ENCODE results near the gene MGAT5.

MGAT5 gene

DNA sequence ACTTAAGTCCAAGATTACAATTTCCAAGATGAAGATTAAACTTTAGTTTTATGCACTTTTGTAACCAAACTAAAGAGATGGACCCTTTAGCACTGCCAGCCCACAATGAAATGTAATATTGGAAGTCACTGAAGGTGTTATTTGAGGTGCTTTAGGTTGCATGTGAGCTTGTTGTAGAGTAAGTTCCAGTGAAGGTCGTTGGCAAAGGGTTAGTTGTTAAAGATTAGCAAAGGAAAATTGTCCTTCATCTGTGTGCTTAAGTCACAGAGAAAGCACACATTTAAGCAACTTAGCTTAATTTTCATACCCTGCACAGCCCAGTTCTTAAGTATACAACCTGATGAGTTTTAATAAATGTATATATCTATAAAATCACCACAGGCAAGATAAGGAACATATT, 46.7 kb downstream of the MGAT5 start:
- Histone ChIP-seq H3K4me1 (ENCODE audit: control insufficient read depth, insufficient read depth, low read length) (no peaks in the 10 kb centered on the region), H3K4me3 (ENCODE audit: low read depth, low read length) (no peak overlapping the region), H3K9me3 (ENCODE audit: control insufficient read depth, insufficient read depth, low read length) (no peaks in the 10 kb centered on the region), H3K9ac (ENCODE audit: low read depth, low read length) (no peak overlapping the region), H3K27me3 (ENCODE audit: control insufficient read depth, insufficient read depth, low read length) (no peaks in the 10 kb centered on the region), H3K36me3 (ENCODE audit: control insufficient read depth, insufficient read depth, low read length) (no peaks in the 10 kb centered on the region)

DNA sequence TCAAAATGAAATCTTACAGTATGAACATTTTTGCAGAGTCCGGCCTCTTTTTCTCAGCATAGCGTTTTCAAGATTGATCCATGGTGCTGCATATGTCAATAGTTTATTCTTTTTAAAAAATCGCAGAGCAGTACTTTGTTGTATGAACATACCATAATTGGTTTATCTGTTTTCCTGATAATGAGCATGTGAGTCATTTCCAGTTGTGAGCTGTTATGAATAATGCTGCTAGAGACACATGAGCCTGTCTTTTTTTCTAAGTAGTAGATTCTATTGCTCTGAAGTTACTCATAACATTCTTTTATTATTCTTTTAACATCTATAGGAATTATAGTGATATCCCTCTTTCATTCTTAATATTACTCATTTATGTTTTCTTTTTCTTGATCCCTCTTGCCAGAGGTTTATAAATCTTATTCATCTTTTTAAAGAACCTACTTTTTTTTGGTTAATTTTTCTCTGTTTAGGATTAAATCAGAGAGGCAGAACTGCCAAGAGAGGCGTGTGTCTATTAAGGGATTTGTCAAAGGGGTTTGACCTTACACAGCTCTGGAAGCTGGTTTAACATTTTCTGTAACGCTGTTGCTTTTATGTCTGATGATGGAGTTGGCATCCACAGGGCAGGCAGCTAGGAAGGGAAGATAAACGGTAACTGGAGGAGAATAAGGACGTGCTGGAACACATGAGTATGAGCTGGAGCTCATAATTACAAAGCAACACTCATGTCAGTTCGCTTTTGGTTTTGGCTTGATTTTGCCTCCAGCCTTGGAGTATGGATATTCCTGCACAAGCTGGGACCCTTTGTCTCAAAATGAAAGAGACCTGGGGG, 47.4 kb downstream of the MGAT5 start:
- Histone ChIP-seq H3K9ac (ENCODE audit: low read depth, low read length) (no peak overlapping the region), H3K4me1 (ENCODE audit: control insufficient read depth, insufficient read depth, low read length) (no peaks in the 10 kb centered on the region), H3K36me3 (ENCODE audit: control insufficient read depth, insufficient read depth, low read length) (no peaks in the 10 kb centered on the region), H3K9me3 (ENCODE audit: control insufficient read depth, insufficient read depth, low read length) (no peaks in the 10 kb centered on the region), H3K4me3 (ENCODE audit: low read depth, low read length) (no peak overlapping the region), H3K27me3 (ENCODE audit: control insufficient read depth, insufficient read depth, low read length) (no peaks in the 10 kb centered on the region)

DNA sequence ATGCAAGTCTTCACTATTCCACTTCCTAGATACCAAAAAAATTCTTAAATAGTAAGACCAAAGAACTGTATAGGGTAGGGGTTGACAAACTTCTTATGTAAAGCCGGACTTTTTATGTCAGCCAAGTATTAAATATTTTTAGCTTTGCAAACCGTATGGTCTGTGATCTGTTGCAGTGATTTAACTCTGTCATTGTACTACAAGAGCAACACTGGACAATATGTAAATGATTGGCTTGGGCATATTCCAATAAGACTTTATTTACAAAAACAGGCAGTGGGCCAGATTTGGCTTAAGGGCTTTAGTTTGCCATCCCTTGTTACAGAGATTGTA, 48.0 kb downstream of the MGAT5 start:
- Histone ChIP-seq H3K4me1 (ENCODE audit: control insufficient read depth, insufficient read depth, low read length) (no peaks in the 10 kb centered on the region), H3K9ac (ENCODE audit: low read depth, low read length) (no peak overlapping the region), H3K4me3 (ENCODE audit: low read depth, low read length) (no peak overlapping the region), H3K36me3 (ENCODE audit: control insufficient read depth, insufficient read depth, low read length) (no peaks in the 10 kb centered on the region), H3K9me3 (ENCODE audit: control insufficient read depth, insufficient read depth, low read length) (no peaks in the 10 kb centered on the region), H3K27me3 (ENCODE audit: control insufficient read depth, insufficient read depth, low read length) (no peaks in the 10 kb centered on the region)

DNA sequence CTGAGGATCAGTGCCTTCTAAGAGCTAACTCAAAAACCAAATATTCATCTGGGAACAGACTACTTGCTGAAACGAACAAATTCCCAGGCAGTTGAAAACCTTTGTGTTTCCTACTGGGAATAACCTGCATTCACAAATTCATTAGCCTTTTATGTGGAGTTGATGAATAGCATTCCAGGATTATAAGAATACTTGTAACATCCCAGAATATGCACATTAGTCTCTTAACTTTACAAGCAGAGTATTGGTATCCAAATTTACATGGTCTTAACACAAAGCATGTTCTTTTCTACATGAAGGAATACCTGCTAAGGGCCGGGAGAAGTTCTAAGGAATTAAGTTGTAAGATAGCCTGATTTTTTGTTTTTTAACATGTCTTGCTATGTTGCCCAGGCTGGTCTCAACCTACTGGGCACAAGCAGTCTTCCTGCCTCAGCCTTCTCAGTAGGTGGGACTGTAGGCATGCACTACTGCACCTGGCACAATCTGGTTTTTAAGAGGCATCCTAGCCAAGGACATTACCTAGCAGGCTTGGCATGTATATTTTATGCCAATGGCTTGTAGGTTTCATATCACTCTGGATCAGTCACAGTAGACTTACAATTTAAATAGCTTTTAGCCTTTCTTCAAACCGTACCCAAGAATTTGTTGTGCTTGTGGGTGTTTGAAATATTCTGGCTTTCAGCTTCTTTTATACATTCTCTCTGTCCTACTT, 50.7 kb downstream of the MGAT5 start:
- Histone ChIP-seq H3K4me1 (ENCODE audit: control insufficient read depth, insufficient read depth, low read length) (no peaks in the 10 kb centered on the region), H3K9me3 (ENCODE audit: control insufficient read depth, insufficient read depth, low read length) (no peaks in the 10 kb centered on the region), H3K27me3 (ENCODE audit: control insufficient read depth, insufficient read depth, low read length) (no peaks in the 10 kb centered on the region), H3K4me3 (ENCODE audit: low read depth, low read length) (no peak overlapping the region), H3K36me3 (ENCODE audit: control insufficient read depth, insufficient read depth, low read length) (no peaks in the 10 kb centered on the region), H3K9ac (ENCODE audit: low read depth, low read length) (no peak overlapping the region)

GRCh38 chr2:134305109-134305491, 51.2 kb downstream of the MGAT5 start:
- Histone ChIP-seq H3K4me1 (ENCODE audit: control insufficient read depth, insufficient read depth, low read length) (no peaks in the 10 kb centered on the region), H3K9me3 (ENCODE audit: control insufficient read depth, insufficient read depth, low read length) (no peaks in the 10 kb centered on the region), H3K9ac (ENCODE audit: low read depth, low read length) (no peak overlapping the region), H3K27me3 (ENCODE audit: control insufficient read depth, insufficient read depth, low read length) (no peaks in the 10 kb centered on the region), H3K36me3 (ENCODE audit: control insufficient read depth, insufficient read depth, low read length) (no peaks in the 10 kb centered on the region), H3K4me3 (ENCODE audit: low read depth, low read length) (no peak overlapping the region)

DNA sequence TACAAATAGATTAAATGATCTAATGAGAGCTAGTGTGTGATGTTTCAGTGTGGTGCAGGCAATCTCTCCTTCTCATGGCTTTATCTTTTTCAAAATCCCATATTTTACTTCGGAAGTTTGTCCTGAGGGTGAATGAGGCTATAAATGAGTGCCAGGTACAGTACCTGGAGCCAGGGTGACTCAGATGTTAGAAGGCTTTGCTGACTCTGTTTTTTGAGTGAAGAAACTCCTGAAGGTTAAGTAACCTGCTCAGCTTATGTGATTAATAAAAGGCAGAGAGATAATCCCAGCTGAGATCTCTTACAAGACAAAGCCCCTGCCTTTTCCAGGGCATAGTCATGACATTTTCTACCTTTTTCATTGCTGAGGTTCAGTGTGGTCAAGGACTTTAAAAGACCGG, 52.6 kb downstream of the MGAT5 start:
- H3K9ac ChIP-seq (ENCODE audit: low read depth, low read length), result no peak overlapping the region
- H3K4me3 ChIP-seq (ENCODE audit: low read depth, low read length), result no peak overlapping the region
- H3K9me3 ChIP-seq (ENCODE audit: control insufficient read depth, insufficient read depth, low read length), result no peaks in the 10 kb centered on the region
- no peaks in the 10 kb centered on the region for H3K27me3 ChIP-seq (ENCODE audit: control insufficient read depth, insufficient read depth, low read length)
- no peaks in the 10 kb centered on the region for H3K36me3 ChIP-seq (ENCODE audit: control insufficient read depth, insufficient read depth, low read length)
- no peaks in the 10 kb centered on the region for H3K4me1 ChIP-seq (ENCODE audit: control insufficient read depth, insufficient read depth, low read length)

- H3K9ac ChIP-seq (ENCODE audit: low read depth, low read length), result no peak overlapping the region
- no peaks in the 10 kb centered on the region for H3K36me3 ChIP-seq (ENCODE audit: control insufficient read depth, insufficient read depth, low read length)
Measured at GRCh38 chr2:134307334-134307733, 53.5 kb downstream of the MGAT5 start.

DNA sequence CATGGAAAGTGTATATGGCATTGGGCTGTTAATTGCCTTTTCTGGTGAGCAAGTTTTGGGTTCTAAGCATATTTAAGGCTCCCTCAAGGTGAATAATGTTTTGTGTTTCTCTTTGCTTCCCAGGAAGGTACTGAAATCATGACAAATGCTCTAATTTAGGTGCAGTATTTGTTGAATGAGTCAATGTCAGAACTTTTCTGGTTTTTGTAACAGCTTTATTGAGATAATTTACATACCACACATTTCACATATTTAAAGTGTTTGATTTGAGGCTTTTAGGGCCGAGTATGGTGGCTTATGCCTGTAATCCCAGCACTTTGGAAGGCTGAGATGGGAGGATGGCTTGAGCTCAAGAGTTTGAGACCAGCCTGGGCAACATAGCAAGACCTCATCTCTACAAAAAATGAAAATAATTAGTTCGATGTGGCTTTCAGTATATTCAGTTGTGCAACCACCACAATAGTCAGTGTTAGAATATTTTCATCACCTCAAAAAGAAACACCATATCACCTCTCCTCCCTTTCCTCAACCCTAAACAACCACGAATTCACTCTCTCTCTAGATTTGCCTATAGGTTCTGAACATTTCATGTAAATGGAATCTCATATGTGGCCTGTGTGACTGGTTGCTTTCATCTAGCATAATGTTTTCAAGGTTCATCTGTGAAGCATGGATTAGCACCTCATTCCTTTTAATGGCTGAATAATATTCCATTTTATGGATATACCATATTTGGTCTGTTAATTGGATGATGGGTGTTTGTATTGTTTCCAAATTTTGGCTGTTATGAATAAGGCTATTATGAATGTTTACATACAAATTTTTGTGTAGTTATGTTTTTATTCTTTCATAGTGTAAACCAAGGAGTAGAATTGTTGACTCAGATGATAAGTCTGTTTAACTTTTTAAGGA, 54.9 kb downstream of the MGAT5 start:
- no peaks in the 10 kb centered on the region for H3K27me3 ChIP-seq (ENCODE audit: control insufficient read depth, insufficient read depth, low read length)
- H3K36me3 ChIP-seq (ENCODE audit: control insufficient read depth, insufficient read depth, low read length), result no peaks in the 10 kb centered on the region
- H3K9me3 ChIP-seq (ENCODE audit: control insufficient read depth, insufficient read depth, low read length), result no peaks in the 10 kb centered on the region
- no peak overlapping the region for H3K4me3 ChIP-seq (ENCODE audit: low read depth, low read length)
- H3K4me1 ChIP-seq (ENCODE audit: control insufficient read depth, insufficient read depth, low read length), result no peaks in the 10 kb centered on the region
- no peak overlapping the region for H3K9ac ChIP-seq (ENCODE audit: low read depth, low read length)

More at GRCh38 chr2:134307334-134307733, 53.5 kb downstream of the MGAT5 start:
- Histone ChIP-seq H3K4me1 (ENCODE audit: control insufficient read depth, insufficient read depth, low read length) (no peaks in the 10 kb centered on the region), H3K27me3 (ENCODE audit: control insufficient read depth, insufficient read depth, low read length) (no peaks in the 10 kb centered on the region), H3K4me3 (ENCODE audit: low read depth, low read length) (no peak overlapping the region), H3K9me3 (ENCODE audit: control insufficient read depth, insufficient read depth, low read length) (no peaks in the 10 kb centered on the region)

DNA sequence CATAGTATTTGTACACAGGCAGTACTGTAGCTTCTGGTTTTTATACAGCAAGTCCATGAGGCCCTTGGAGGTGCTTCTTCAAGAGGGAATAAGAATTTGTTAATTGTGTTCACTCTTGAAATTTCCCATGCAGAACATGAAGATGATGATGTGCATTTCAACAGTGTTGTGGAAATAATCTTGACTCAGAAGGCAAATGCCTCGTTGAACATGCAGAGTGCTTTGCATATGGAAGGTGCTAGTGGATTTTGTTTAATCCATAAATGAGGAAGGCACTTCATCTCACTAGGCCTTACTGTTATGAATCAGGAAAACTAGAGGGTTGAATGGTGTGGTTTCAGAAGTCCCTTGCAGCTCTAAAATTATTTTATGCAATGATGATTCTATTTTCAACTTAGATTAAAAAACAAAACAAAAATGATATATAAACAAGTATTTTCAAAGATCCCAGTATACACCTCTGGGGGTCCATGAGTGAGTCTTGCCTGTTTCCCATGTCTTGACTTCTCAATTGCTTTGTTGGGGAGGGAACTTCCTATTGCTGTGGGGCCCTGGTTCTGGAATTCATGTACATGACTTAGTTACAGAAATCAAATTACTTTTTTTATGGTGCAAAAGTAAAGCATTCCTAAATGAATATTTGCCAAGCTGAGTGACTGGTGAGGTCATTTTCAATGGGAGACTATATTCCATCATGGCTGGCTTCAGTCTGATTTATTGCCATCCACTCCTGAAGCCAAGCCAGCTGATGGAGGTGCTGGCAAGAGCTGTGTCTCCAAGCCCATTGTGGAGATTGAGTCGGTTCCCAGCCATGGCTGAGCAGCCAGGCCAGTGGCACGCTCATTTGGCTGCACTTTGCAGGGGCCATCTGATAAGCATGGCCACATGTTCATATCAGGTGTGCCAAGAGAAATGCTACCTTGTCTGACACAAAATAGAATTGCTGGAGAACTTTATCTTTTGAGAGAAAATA, 56.5 kb downstream of the MGAT5 start:
- H3K27me3 ChIP-seq (ENCODE audit: control insufficient read depth, insufficient read depth, low read length), result no peaks in the 10 kb centered on the region
- no peak overlapping the region for H3K4me3 ChIP-seq (ENCODE audit: low read depth, low read length)
- H3K9ac ChIP-seq (ENCODE audit: low read depth, low read length), result no peak overlapping the region
- H3K9me3 ChIP-seq (ENCODE audit: control insufficient read depth, insufficient read depth, low read length), result no peaks in the 10 kb centered on the region
- no peaks in the 10 kb centered on the region for H3K36me3 ChIP-seq (ENCODE audit: control insufficient read depth, insufficient read depth, low read length)
- no peaks in the 10 kb centered on the region for H3K4me1 ChIP-seq (ENCODE audit: control insufficient read depth, insufficient read depth, low read length)

- no peaks in the 10 kb centered on the region for H3K4me1 ChIP-seq (ENCODE audit: control insufficient read depth, insufficient read depth, low read length)
- H3K9ac ChIP-seq (ENCODE audit: low read depth, low read length), result no peak overlapping the region
Measured at GRCh38 chr2:134312482-134312881, 58.6 kb downstream of the MGAT5 start.

DNA sequence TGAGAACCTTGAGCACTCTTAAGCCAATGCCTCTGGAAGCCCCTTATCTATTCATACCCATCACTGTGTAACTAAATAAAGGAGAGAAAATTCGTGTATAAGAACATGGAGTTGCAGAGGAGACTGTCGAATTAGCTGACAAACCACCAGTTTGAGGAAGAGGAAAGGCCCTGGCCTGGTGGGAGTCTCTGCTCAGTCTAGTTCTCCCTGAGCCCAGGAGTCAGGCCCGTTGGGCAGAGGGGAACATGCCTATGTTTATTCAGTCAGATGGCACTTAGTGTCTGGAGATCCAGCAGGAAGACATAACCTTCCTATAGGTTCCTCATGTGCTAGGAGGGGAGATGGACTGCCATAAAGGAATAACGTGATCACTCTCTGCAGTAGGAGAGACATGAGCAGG, 60.3 kb downstream of the MGAT5 start:
- no peaks in the 10 kb centered on the region for H3K36me3 ChIP-seq (ENCODE audit: control insufficient read depth, insufficient read depth, low read length)
- H3K4me1 ChIP-seq (ENCODE audit: control insufficient read depth, insufficient read depth, low read length), result no peaks in the 10 kb centered on the region
- H3K9ac ChIP-seq (ENCODE audit: low read depth, low read length), result no peak overlapping the region
- H3K27me3 ChIP-seq (ENCODE audit: control insufficient read depth, insufficient read depth, low read length), result no peaks in the 10 kb centered on the region
- H3K4me3 ChIP-seq (ENCODE audit: low read depth, low read length), result no peak overlapping the region
- no peaks in the 10 kb centered on the region for H3K9me3 ChIP-seq (ENCODE audit: control insufficient read depth, insufficient read depth, low read length)

More at GRCh38 chr2:134312482-134312881, 58.6 kb downstream of the MGAT5 start:
- no peak overlapping the region for H3K4me3 ChIP-seq (ENCODE audit: low read depth, low read length)
- no peaks in the 10 kb centered on the region for H3K27me3 ChIP-seq (ENCODE audit: control insufficient read depth, insufficient read depth, low read length)
- H3K9me3 ChIP-seq (ENCODE audit: control insufficient read depth, insufficient read depth, low read length), result no peaks in the 10 kb centered on the region
- H3K36me3 ChIP-seq (ENCODE audit: control insufficient read depth, insufficient read depth, low read length), result no peaks in the 10 kb centered on the region
